T-helper 1 cell (primary cell): Measurements from ENCODE around the gene L3MBTL4.
"Not testable (repeated sequence)": the region's sequence is repeated elsewhere in the genome, so short reads cannot be mapped to it uniquely, and the experiment has no call there.

Experiments
- DNase-seq, 5 donors: peaks; one replicate each; pipeline ENCODE4 v3.0.0-alpha.2; 2012 to 2020

The L3MBTL4 gene

GRCh38 chr18:6248017-6248416 lies 166.7 kb downstream of the L3MBTL4 start:
- no peak for DNase-seq

GRCh38 chr18:6242004-6242403 lies 172.7 kb downstream of the L3MBTL4 start:
- no peak for DNase-seq

- DNase-seq, result no peak
Measured at GRCh38 chr18:6239716-6240115, 175.0 kb downstream of the L3MBTL4 start.

- DNase-seq, result no peak
Measured at GRCh38 chr18:6236258-6236657, 178.5 kb downstream of the L3MBTL4 start.

- DNase-seq, result no peak
Measured at GRCh38 chr18:6222271-6222670, 192.4 kb downstream of the L3MBTL4 start.

- DNase-seq, result no peak
Measured at GRCh38 chr18:6221602-6222014, 193.1 kb downstream of the L3MBTL4 start.

GRCh38 chr18:6220129-6220528 lies 194.6 kb downstream of the L3MBTL4 start:
- DNase-seq, result no peak

- DNase-seq, result no peak
Measured at GRCh38 chr18:6219116-6219717, 195.5 kb downstream of the L3MBTL4 start.

GRCh38 chr18:6215888-6216287 lies 198.8 kb downstream of the L3MBTL4 start:
- no peak for DNase-seq

- DNase-seq, result no peak
Measured at GRCh38 chr18:6211174-6211504, 203.6 kb downstream of the L3MBTL4 start.

GRCh38 chr18:6210349-6211173 lies 204.2 kb downstream of the L3MBTL4 start:
- no peak for DNase-seq

GRCh38 chr18:6207941-6208340 lies 206.8 kb downstream of the L3MBTL4 start:
- DNase-seq, result no peak

GRCh38 chr18:6207116-6207515 lies 207.6 kb downstream of the L3MBTL4 start:
- no peak for DNase-seq

- DNase-seq, result no peak
Measured at GRCh38 chr18:6205706-6206105, 209.0 kb downstream of the L3MBTL4 start.

GRCh38 chr18:6204476-6204875 lies 210.2 kb downstream of the L3MBTL4 start:
- DNase-seq, result no peak

- DNase-seq, result no peak
Measured at GRCh38 chr18:6203791-6204190, 210.9 kb downstream of the L3MBTL4 start.

GRCh38 chr18:6202861-6203260 lies 211.8 kb downstream of the L3MBTL4 start:
- DNase-seq, result no peak

- no peak for DNase-seq
Measured at GRCh38 chr18:6200204-6200774, 214.4 kb downstream of the L3MBTL4 start.

GRCh38 chr18:6199777-6200176 lies 214.9 kb downstream of the L3MBTL4 start:
- DNase-seq, result no peak

- no peak for DNase-seq
Measured at GRCh38 chr18:6198585-6198984, 216.1 kb downstream of the L3MBTL4 start.

GRCh38 chr18:6194640-6195039 lies 220.1 kb downstream of the L3MBTL4 start:
- DNase-seq, result no peak

GRCh38 chr18:6185782-6186181 lies 228.9 kb downstream of the L3MBTL4 start:
- not testable (repeated sequence) for DNase-seq

- DNase-seq, result no peak
Measured at GRCh38 chr18:6174983-6175745, 239.5 kb downstream of the L3MBTL4 start.
